Measurements from ENCODE around the gene PARK7. TPM values are rescaled to one million over a fixed set of nuclear protein-coding genes. Genes with fewer than 3 reads are reported as not detected.

Gene PARK7
- total RNA-seq, 1 experiment from 2014 or later = 352 TPM

- DNase-seq (ENCODE audit: low spot score) = no peak
- no peak overlapping the region for H3K4me3 ChIP-seq (ENCODE audit: low read depth, low read length, poor library complexity, severe bottlenecking)
- H3K36me3 ChIP-seq (ENCODE audit: insufficient read depth, low read length, poor library complexity, severe bottlenecking) = peaks cover 62% of the 10 kb centered on the region
- no peaks in the 10 kb centered on the region for H3K4me1 ChIP-seq (ENCODE audit: insufficient read depth, low read length, poor library complexity, severe bottlenecking)
- H3K27ac ChIP-seq (ENCODE audit: low read depth, low read length, poor library complexity, severe bottlenecking) = no peak overlapping the region
- TF ChIP-seq EZH2 (IDR thresholded peaks at IDR 0.05; ENCODE audit: borderline replicate concordance, low read depth, low read length, poor library complexity, severe bottlenecking) (no peak), CTCF (conservative IDR thresholded peaks at IDR 0.05; ENCODE audit: low read depth, low read length) (no peak)
- H3K9me3 ChIP-seq (ENCODE audit: low read depth, low read length, poor library complexity, severe bottlenecking) = no peaks in the 10 kb centered on the region
- intact Hi-C loops (cut with micrococcal nuclease; ENCODE audit: unreplicated experiment) = no loop called here
- H3K27me3 ChIP-seq (replicated peaks; ENCODE audit: insufficient read depth, low read depth, low read length, poor library complexity) = no peaks in the 10 kb centered on the region
- BruUV-seq (replicated peaks) = no TSS peak
- ChIA-PET CTCF (no interaction called here), POLR2A (ENCODE audit: low non-redundant PET) (interaction anchor here (0.7 kb wide), 1 partner anchor 12 kb away, joined by 3 read pairs; no protein-coding TSS in a partner anchor)
Measured at GRCh38 chr1:7973086-7973485, 11.6 kb downstream of the PARK7 start.

DNA sequence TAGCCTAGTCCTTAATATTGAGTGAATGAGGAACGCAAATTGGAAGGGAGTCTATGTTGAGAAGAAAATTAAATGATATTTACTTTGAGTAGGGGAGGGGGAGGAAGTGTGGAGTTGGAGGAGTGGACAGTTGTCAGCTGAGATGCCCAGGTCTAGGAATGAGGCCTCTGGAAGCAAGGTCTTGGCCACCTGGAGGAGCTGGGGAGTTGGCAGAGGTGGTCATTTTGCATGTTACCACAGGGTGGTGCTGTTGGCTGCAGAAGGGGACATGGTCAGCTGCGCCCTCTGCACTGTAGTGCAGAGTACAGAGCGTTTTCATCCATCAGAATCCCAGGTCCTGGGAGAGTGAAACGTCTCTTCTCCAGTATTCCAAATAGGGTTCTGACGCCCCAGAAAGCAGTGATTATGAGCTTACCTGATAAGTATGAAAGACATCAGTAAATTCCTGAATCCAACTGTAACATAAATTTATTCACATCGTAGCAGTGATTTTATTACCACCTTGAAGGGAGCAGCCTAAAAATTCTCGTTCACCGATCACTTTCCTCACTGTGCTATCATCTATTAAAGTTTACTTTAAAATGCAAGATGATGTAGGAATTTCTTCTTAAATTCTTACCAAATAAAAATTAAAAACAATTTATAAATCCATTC lies 13.8 kb downstream of the PARK7 start:
- H3K36me3 ChIP-seq (ENCODE audit: insufficient read depth, low read length, poor library complexity, severe bottlenecking) = peaks cover 58% of the 10 kb centered on the region
- H3K4me3 ChIP-seq (ENCODE audit: low read depth, low read length, poor library complexity, severe bottlenecking) = no peak overlapping the region
- no peaks in the 10 kb centered on the region for H3K27me3 ChIP-seq (replicated peaks; ENCODE audit: insufficient read depth, low read depth, low read length, poor library complexity)
- TF ChIP-seq EZH2 (IDR thresholded peaks at IDR 0.05; ENCODE audit: borderline replicate concordance, low read depth, low read length, poor library complexity, severe bottlenecking) (no peak), CTCF (conservative IDR thresholded peaks at IDR 0.05; ENCODE audit: low read depth, low read length) (peak; percentile 89)
- no peaks in the 10 kb centered on the region for H3K9me3 ChIP-seq (ENCODE audit: low read depth, low read length, poor library complexity, severe bottlenecking)
- H3K4me1 ChIP-seq (ENCODE audit: insufficient read depth, low read length, poor library complexity, severe bottlenecking) = no peaks in the 10 kb centered on the region
- ChIA-PET POLR2A (ENCODE audit: low non-redundant PET) (interaction anchor here (0.7 kb wide), 1 partner anchor 271 kb away, joined by 4 read pairs; no protein-coding TSS in a partner anchor), CTCF (interaction anchor here (0.6 to 2.1 kb wide), 11 partner anchors 17 to 1029 kb away, joined by 3 to 19 read pairs (median 4); no protein-coding TSS in a partner anchor)
- intact Hi-C loops (cut with micrococcal nuclease; ENCODE audit: unreplicated experiment) = loop anchor here (2.0 kb wide), 1 partner anchor 373 kb away; no protein-coding TSS in a partner anchor
- peak; percentile 63 for DNase-seq (ENCODE audit: low spot score)
- no TSS peak for BruUV-seq (replicated peaks)
- no peak overlapping the region for H3K27ac ChIP-seq (ENCODE audit: low read depth, low read length, poor library complexity, severe bottlenecking)

- no peak overlapping the region for H3K4me3 ChIP-seq (ENCODE audit: low read depth, low read length, poor library complexity, severe bottlenecking)
- no peak for DNase-seq (ENCODE audit: low spot score)
- POLR2A ChIA-PET (ENCODE audit: low non-redundant PET) = no interaction called here
- H3K9me3 ChIP-seq (ENCODE audit: low read depth, low read length, poor library complexity, severe bottlenecking) = no peaks in the 10 kb centered on the region
- H3K27me3 ChIP-seq (replicated peaks; ENCODE audit: insufficient read depth, low read depth, low read length, poor library complexity) = no peaks in the 10 kb centered on the region
- H3K36me3 ChIP-seq (ENCODE audit: insufficient read depth, low read length, poor library complexity, severe bottlenecking) = peaks cover 66% of the 10 kb centered on the region
- no TSS peak for BruUV-seq (replicated peaks)
- no peaks in the 10 kb centered on the region for H3K4me1 ChIP-seq (ENCODE audit: insufficient read depth, low read length, poor library complexity, severe bottlenecking)
- TF ChIP-seq EZH2 (IDR thresholded peaks at IDR 0.05; ENCODE audit: borderline replicate concordance, low read depth, low read length, poor library complexity, severe bottlenecking) (no peak), CTCF (conservative IDR thresholded peaks at IDR 0.05; ENCODE audit: low read depth, low read length) (no peak)
- CTCF ChIA-PET = interaction anchor here (0.6 to 1.5 kb wide), 4 partner anchors 74 to 368 kb away, joined by 3 read pairs; no protein-coding TSS in a partner anchor
- no peak overlapping the region for H3K27ac ChIP-seq (ENCODE audit: low read depth, low read length, poor library complexity, severe bottlenecking)
- intact Hi-C loops (cut with micrococcal nuclease; ENCODE audit: unreplicated experiment) = loop anchor here (10.0 kb wide), 1 partner anchor 864 kb away; no protein-coding TSS in a partner anchor
Measured at GRCh38 chr1:7980984-7981383, 19.5 kb downstream of the PARK7 start.
